K562 (cell line): ENCODE results near the gene IL7R. TPM values are rescaled to one million over a fixed set of nuclear protein-coding genes. Genes with fewer than 3 reads are reported as not detected.

Experiments
- ATAC-seq: fragments of 200-7000 bp; cut with Tn5 transposase; 3 replicates; pipeline ENCODE4 v1.9.1; 2020; ENCODE audit warnings: moderate library complexity
- BruUV-seq: library from RNA; stranded (reverse); fragments of 400-500 nt; replicated peaks from 2 replicates; lab custom pipeline; 2021; lab: Mats Ljungman, UMichigan
- CTCF ChIA-PET: fragments of 300-600 bp; formaldehyde crosslinking; extraction: SDS; loops from one replicate; lab custom pipeline; 2021; ENCODE audit warnings: low intra/inter-chr PET ratio; lab: Yijun Ruan, JAX
- POLR2A ChIA-PET: fragments of 300-600, 350-650 bp; sonication (Branson Sonifier 250); formaldehyde crosslinking; extraction: SDS; loops from one replicate; lab custom pipeline; 2021; ENCODE audit warnings: antibody characterized with exemption, inconsistent platforms; lab: Yijun Ruan, JAX
- DNase-seq, 4 experiments: peaks; one replicate each; pipeline versions ENCODE4 v3.0.0 to v3.0.0-alpha.2; 2011 to 2018; ENCODE audit warnings: low spot score in 3 of 4, mixed read lengths in 3 of 4; ENCODE audit errors: extremely low read depth in 1 of 4
- FAIRE-seq: peaks from 2 replicates; lab custom pipeline; 2011; peaks lifted over from hg19 to GRCh38; lab: Jason Lieb, UNC
- H2AFZ ChIP-seq: 2 replicates; pipeline ENCODE4 v1.6.0; 2011; ENCODE audit warnings: low read depth, low read length, control low read depth, inconsistent platforms
- H3K27ac ChIP-seq: fragments of 200-600 bp; 3 replicates; pipeline ENCODE4 v1.8.0; 2011; ENCODE audit warnings: low read depth, mild to moderate bottlenecking, control low read depth, inconsistent platforms, low read length, moderate library complexity, mixed read lengths; ENCODE audit errors: extremely low read depth
- H3K27me3 ChIP-seq, 2 experiments: fragments of 300-600 bp in 1 of 2; 2 replicates in 1 of 2; 3 replicates in 1 of 2; pipeline versions ENCODE4 v1.6.0 to v1.8.0; 2011; ENCODE audit warnings: inconsistent platforms in 2 of 2, low read length in 2 of 2, mild to moderate bottlenecking in 1 of 2, mixed read lengths in 1 of 2, moderate library complexity in 1 of 2; ENCODE audit not compliant: control insufficient read depth in 2 of 2, insufficient read depth in 2 of 2
- H3K36me3 ChIP-seq: fragments of 300-600 bp; 3 replicates; pipeline ENCODE4 v1.8.0; 2011; ENCODE audit warnings: mild to moderate bottlenecking, low read length, inconsistent platforms; ENCODE audit not compliant: control insufficient read depth, insufficient read depth
- H3K4me1 ChIP-seq, 2 experiments: fragments of 200-600 bp in 1 of 2; replicated peaks in 1 of 2; 2 replicates in 1 of 2; 3 replicates in 1 of 2; pipeline versions ENCODE4 v1.5.1 to v1.8.0; 2011; ENCODE audit warnings: inconsistent platforms in 2 of 2, low read length in 2 of 2, mild to moderate bottlenecking in 1 of 2, mixed read lengths in 1 of 2, moderate library complexity in 1 of 2; ENCODE audit not compliant: control insufficient read depth in 2 of 2, insufficient read depth in 2 of 2
- H3K4me2 ChIP-seq: 2 replicates; pipeline ENCODE4 v1.6.1; 2011; ENCODE audit warnings: low read length, control low read depth, inconsistent platforms, mixed read lengths; ENCODE audit not compliant: insufficient read depth
- H3K4me3 ChIP-seq: fragments of 200-600 bp; sonication (generic), shearing (Covaris generic); 2 replicates; pipeline ENCODE4 v1.5.1; 2016; ENCODE audit warnings: control low read depth, inconsistent platforms
- H3K79me2 ChIP-seq: fragments of 200-600 bp; 3 replicates; pipeline ENCODE4 v1.8.0; 2011; ENCODE audit warnings: low read length, inconsistent platforms; ENCODE audit not compliant: control insufficient read depth, insufficient read depth
- H3K9ac ChIP-seq, 2 experiments: 2 replicates each; pipeline versions ENCODE4 v1.6.0 to v1.6.1; 2011; ENCODE audit warnings: low read depth in 2 of 2, low read length in 2 of 2, control low read depth in 1 of 2, inconsistent platforms in 1 of 2, mild to moderate bottlenecking in 1 of 2, mixed read lengths in 1 of 2; ENCODE audit not compliant: insufficient read depth in 1 of 2
- H3K9me1 ChIP-seq: one replicate; pipeline ENCODE4 v1.6.0; 2011; ENCODE audit warnings: inconsistent platforms, mild to moderate bottlenecking, low read length, moderate library complexity; ENCODE audit not compliant: control insufficient read depth, insufficient read depth
- H3K9me3 ChIP-seq: replicated peaks from 2 replicates; pipeline ENCODE4 v1.5.1; 2011; ENCODE audit warnings: low read depth, low read length, inconsistent platforms; ENCODE audit not compliant: control insufficient read depth, insufficient read depth
- H4K20me1 ChIP-seq: replicated peaks from 2 replicates; pipeline ENCODE4 v1.6.1; 2011; ENCODE audit warnings: low read length, inconsistent platforms, mixed read lengths; ENCODE audit not compliant: control insufficient read depth, insufficient read depth
- DEAF1 ChIP-seq: fragments of 450-650 bp; formaldehyde crosslinking; IDR thresholded peaks from 2 replicates; pipeline ENCODE4 v1.4.0; 2020; ENCODE audit warnings: mild to moderate bottlenecking, moderate library complexity
- NR2F6 ChIP-seq: fragments of 450-650 bp; formaldehyde crosslinking; IDR thresholded peaks from 2 replicates; pipeline ENCODE4 v1.4.0; 2020; ENCODE audit warnings: mild to moderate bottlenecking
- WGBS: fragments of 100-300 bp; shearing (Covaris generic); methylation state at CpG from one replicate; pipeline ENCODE4 v1.1.6; 2016; ENCODE audit warnings: low coverage, mixed read lengths; ENCODE audit not compliant: insufficient coverage; ENCODE audit errors: missing lambda C conversion rate; 5-methylcytosine and 5-hydroxymethylcytosine counted together
- in situ Hi-C: fragments of 300-500 bp; cut with MboI; formaldehyde crosslinking; loops from 4 replicates; pipeline ENCODE4 v1.15.0; 2018; ENCODE audit warnings: inconsistent platforms, mixed read lengths
- intact Hi-C: fragments of 100-400 bp; cut with micrococcal nuclease; formaldehyde crosslinking; loops from 2 replicates; pipeline ENCODE4 v1.14.2; 2022
- polyA plus RNA-seq, 8 experiments: library from polyadenylated mRNA; depleted of rRNA in 4 of 8; stranded (reverse) in 5 of 8; unstranded in 3 of 8; fragments of >200 nt; fragmentation: Nextera tagmentation in 2 of 8; fragmentation: Illumina TruSeq in 1 of 8; extraction: Ambion mirVana in 2 of 8; extraction: Trizol in 1 of 8; gene quantifications; 2 replicates each; pipeline versions ENCODE4 v1.2.1 to v1.2.3, GENCODE V29; 2011 to 2014; ENCODE audit warnings: inconsistent platforms in 1 of 8, missing spikeins in 1 of 8
- total RNA-seq, 7 experiments: library from RNA; depleted of rRNA in 6 of 7; stranded (reverse); fragments of >200 nt in 6 of 7; fragmentation: Illumina TruSeq in 2 of 7; extraction: Trizol in 2 of 7; gene quantifications; 2 replicates each; pipeline versions ENCODE4 v1.2.1 to v1.2.3, GENCODE V29; 2011 to 2021; ENCODE audit warnings: low replicate concordance in 1 of 7
- TF ChIP-seq, protein P1 (sequence below), 2 experiments: fragments of 450-650 bp; IDR thresholded peaks; 2 replicates each; pipeline ENCODE4 v1.6.1; 2016; ENCODE audit warnings: mild to moderate bottlenecking in 2 of 2, borderline replicate concordance in 1 of 2, low read depth in 1 of 2, moderate library complexity in 1 of 2

IL7R gene
- total and polyA plus RNA-seq, 9 of the 15 experiments (the other 6 are each of a cell fraction or from before 2014, with no cell fraction given) = 0.04 to 0.98 (median 0.09) TPM; not detected in 3

GRCh38 chr5:35870605-35871004, 13.9 kb downstream of the IL7R start (continued):
- TF ChIP-seq DEAF1 (CRISPR knock-in tag) = no peak

- no peaks in the 10 kb centered on the region for H3K9me1 ChIP-seq
Measured at GRCh38 chr5:35876454-35876853, 19.8 kb downstream of the IL7R start.

DNA sequence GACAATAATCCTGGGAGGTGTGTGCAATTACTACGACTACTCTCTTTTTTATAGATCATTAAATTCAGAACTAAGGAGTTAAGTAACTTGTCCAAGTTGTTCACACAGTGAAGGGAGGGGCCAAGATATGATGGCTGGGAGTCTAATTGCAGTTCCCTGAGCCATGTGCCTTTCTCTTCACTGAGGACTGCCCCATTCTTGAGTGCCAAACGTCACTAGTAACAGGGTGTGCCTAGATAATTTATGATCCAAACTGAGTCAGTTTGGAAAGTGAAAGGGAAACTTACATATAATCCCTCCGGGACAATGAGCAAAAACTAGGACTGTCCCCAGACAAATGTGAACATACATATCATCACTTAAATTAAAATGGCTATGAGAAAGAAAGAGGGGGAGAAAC, 20.2 kb downstream of the IL7R start:
- no peaks in the 10 kb centered on the region for H4K20me1 ChIP-seq
- H3K27ac ChIP-seq = no peak overlapping the region
- BruUV-seq = no TSS peak
- no peak overlapping the region for H3K9ac ChIP-seq
- H3K4me2 ChIP-seq = no peak overlapping the region
- H3K4me3 ChIP-seq = no peak overlapping the region
- H3K27me3 ChIP-seq = no peaks in the 10 kb centered on the region
- ATAC-seq (no peak), DNase-seq (no peak), FAIRE-seq (no peak)
- in situ Hi-C loops (no loop called here), intact Hi-C loops (no loop called here)
- H3K4me1 ChIP-seq = no peaks in the 10 kb centered on the region
- H3K9me1 ChIP-seq = no peaks in the 10 kb centered on the region
- H3K9me3 ChIP-seq = no peaks in the 10 kb centered on the region
- ChIA-PET CTCF (no interaction called here), POLR2A (no interaction called here)
- WGBS = 0% methylated on average over 3 of the region's 3 CpGs
- H3K36me3 ChIP-seq = no peaks in the 10 kb centered on the region
- no peaks in the 10 kb centered on the region for H3K79me2 ChIP-seq
- H2AFZ ChIP-seq = no peak overlapping the region
- TF ChIP-seq, protein P1, sequence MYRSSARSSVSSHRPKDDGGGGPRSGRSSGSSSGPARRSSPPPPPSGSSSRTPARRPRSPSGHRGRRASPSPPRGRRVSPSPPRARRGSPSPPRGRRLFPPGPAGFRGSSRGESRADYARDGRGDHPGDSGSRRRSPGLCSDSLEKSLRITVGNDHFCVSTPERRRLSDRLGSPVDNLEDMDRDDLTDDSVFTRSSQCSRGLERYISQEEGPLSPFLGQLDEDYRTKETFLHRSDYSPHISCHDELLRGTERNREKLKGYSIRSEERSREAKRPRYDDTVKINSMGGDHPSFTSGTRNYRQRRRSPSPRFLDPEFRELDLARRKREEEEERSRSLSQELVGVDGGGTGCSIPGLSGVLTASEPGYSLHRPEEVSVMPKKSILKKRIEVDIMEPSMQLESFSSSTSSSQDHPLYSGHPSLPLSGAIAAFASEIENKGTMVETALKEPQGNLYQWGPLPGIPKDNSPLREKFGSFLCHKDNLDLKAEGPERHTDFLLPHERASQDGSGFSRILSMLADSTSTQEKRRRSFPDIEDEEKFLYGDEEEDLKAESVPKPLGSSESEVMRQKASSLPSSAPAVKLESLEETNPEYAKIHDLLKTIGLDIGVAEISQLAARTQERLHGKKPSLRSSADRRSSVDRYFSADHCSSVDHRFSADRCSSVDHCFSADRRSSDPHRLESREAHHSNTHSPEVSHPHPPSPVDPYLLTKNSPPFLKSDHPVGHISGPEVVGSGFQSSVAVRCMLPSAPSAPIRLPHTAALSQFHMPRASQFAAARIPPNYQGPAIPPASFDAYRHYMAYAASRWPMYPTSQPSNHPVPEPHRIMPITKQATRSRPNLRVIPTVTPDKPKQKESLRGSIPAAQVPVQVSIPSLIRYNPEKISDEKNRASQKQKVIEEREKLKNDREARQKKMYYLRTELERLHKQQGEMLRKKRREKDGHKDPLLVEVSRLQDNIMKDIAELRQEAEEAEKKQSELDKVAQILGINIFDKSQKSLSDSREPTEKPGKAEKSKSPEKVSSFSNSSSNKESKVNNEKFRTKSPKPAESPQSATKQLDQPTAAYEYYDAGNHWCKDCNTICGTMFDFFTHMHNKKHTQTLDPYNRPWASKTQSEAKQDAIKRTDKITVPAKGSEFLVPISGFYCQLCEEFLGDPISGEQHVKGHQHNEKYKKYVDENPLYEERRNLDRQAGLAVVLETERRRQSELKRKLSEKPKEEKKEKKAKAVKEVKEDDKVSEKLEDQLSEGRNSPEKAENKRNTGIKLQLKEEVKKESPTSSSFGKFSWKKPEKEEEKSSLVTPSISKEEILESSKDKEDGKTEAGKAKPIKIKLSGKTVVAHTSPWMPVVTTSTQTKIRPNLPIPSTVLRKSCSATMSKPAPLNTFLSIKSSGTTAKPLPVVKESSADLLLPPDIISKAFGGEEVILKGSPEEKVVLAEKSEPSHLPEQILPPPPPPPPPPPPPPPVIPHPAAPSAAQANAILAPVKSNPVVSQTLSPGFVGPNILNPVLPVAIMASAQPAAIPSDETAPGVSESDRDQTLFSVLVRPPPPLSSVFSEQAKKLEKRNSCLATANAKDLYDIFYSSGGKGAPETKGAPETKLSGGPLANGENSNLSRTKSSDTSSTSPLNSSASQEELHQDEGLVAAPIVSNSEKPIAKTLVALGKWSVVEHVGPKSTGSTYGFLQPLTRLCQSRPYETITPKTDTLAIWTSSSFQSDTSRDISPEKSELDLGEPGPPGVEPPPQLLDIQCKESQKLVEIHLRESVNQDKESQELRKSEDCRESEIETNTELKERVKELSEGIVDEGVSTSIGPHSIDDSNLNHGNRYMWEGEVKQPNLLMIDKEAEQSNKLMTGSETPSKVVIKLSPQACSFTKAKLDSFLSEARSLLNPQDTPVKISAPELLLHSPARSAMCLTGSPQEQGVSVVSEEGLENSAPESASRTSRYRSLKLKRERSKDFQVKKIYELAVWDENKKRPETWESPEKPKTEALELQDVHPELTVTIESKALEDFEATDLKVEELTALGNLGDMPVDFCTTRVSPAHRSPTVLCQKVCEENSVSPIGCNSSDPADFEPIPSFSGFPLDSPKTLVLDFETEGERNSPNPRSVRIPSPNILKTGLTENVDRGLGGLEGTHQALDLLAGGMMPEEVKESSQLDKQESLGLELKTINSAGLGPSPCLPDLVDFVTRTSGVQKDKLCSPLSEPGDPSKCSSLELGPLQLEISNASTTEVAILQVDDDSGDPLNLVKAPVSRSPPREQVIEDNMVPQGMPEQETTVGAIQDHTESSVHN (IDR thresholded peaks at IDR 0.05; ENCODE audit: borderline replicate concordance in 1 of 2, low read depth in 1 of 2) = no peak

More at GRCh38 chr5:35876454-35876853, 19.8 kb downstream of the IL7R start:
- H3K4me2 ChIP-seq = no peak overlapping the region
- POLR2A ChIA-PET = no interaction called here
- FAIRE-seq (no peak), ATAC-seq (no peak), DNase-seq (no peak)
- no peaks in the 10 kb centered on the region for H3K4me1 ChIP-seq
- 0% methylated on average over 2 of the region's 2 CpGs for WGBS
- H3K27me3 ChIP-seq = no peaks in the 10 kb centered on the region
- CTCF ChIA-PET = no interaction called here
- H3K27ac ChIP-seq = no peak overlapping the region
- H4K20me1 ChIP-seq = no peaks in the 10 kb centered on the region
- no peak overlapping the region for H2AFZ ChIP-seq
- no TSS peak for BruUV-seq
- no peaks in the 10 kb centered on the region for H3K79me2 ChIP-seq
- TF ChIP-seq NR2F6 = no peak
- H3K9me3 ChIP-seq = no peaks in the 10 kb centered on the region
- no peaks in the 10 kb centered on the region for H3K36me3 ChIP-seq
- in situ Hi-C loops = no loop called here
- H3K9ac ChIP-seq = no peak overlapping the region
- no peak overlapping the region for H3K4me3 ChIP-seq
- intact Hi-C loops = no loop called here
